Stimulated activated CD4-positive, alpha-beta T cell treated with anti-CD3 and anti-CD28 coated beads, Interleukin-12 subunit alpha, Interleukin-12 subunit beta, amount 100 ng/mL, for 24 hours (primary cell): ENCODE results near the gene PDX1.

ENCODE experiments used
- DNase-seq, 2 experiments: peaks; one replicate each; pipeline ENCODE4 v3.0.0-alpha.2; 2020; ENCODE audit warnings: low read depth in 2 of 2

Gene PDX1

DNA sequence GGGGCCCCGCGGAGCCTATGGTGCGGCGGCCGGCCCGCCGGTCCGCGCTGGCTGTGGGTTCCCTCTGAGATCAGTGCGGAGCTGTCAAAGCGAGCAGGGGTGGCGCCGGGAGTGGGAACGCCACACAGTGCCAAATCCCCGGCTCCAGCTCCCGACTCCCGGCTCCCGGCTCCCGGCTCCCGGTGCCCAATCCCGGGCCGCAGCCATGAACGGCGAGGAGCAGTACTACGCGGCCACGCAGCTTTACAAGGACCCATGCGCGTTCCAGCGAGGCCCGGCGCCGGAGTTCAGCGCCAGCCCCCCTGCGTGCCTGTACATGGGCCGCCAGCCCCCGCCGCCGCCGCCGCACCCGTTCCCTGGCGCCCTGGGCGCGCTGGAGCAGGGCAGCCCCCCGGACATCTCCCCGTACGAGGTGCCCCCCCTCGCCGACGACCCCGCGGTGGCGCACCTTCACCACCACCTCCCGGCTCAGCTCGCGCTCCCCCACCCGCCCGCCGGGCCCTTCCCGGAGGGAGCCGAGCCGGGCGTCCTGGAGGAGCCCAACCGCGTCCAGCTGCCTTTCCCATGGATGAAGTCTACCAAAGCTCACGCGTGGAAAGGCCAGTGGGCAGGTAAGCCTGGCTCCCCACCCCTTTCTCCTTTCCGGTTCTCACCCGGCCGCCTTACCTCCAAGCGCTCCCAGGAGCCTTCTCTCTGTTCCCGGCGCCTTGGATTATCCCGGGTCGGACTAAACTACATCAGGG lies at the start of gene PDX1:
TSS of gene PDX1 (plus strand) at position 67 of the 743 bp plus-strand sequence. CDS start at position 206, 139 bp downstream.
- peak in 1 of 2 experiments; percentile 39 for DNase-seq

DNA sequence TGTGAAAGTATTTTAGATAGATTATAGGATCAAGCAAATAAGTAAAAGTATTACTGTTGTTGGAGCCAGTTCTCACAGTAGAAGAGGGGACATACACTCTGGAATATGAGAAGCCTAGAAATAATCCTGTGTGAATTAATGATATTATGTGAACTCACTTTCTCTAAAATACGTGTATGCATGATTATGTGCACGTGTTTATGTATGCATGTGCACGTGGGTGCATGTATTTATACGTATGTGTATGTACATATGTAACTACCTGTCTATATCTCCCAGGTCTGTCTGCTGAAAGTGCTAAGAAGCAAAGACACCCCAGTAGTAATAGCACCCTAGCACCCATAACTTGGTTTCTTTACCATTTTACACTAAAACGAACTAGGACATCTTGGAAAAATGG lies 41.5 kb upstream of the PDX1 start:
- DNase-seq: no peak

DNA sequence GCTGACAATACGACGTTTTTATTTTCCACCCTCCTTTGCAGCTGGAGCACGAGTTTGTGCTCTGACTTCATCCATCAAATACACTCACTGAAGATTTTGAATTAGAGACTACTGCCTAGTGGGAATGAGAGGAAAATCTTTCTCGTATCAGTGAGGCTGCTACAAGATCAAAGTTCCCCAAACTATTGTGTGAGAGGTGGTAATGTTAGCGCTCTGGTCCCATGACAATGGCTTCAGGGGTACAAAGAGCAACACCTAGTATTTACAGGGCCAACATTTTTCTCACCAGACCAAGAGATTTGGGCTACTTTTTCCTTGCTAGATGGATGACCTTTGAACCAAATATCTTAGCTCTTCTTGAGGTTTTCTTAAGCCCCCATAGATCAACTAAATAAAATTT lies 30.3 kb upstream of the PDX1 start:
- DNase-seq: no peak

DNA sequence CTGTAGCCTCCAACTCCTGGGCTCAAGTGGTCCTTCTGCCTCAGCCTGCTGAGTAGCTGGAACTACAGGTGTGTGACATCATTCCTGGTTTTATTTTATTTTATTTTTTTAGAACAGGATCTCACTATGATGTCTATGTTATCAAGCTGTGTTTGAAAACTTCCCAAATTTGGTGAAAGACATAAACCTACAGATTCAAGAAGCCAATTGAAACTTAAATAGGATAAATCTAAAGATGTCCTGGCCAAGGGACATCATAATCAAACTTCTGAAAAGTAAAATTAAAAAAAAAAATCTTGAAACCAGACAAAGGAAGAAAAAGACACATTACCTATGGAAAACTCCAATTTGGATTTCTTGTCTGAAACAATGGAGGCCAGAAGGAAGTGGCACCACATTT lies 23.1 kb upstream of the PDX1 start:
- DNase-seq: no peak

DNA sequence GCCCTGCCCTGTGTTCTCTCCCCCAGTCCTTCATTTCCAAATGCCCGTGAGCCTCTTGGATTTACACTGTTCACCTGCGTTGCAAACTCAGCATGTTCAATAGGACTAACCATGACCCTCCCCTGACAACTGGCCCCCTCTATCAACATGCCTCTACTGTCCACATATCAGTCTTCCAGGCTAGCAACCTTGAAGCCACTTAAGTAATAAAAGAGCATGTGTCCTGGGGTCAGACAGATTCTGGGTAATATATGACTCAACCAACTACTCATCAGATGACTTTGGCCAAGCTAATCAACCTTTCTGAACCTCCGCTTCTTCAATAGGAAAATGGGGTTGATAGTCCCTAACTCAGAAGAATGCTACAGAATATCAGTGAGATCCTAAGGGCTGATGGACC lies 15.1 kb upstream of the PDX1 start:
- no peak for DNase-seq

DNA sequence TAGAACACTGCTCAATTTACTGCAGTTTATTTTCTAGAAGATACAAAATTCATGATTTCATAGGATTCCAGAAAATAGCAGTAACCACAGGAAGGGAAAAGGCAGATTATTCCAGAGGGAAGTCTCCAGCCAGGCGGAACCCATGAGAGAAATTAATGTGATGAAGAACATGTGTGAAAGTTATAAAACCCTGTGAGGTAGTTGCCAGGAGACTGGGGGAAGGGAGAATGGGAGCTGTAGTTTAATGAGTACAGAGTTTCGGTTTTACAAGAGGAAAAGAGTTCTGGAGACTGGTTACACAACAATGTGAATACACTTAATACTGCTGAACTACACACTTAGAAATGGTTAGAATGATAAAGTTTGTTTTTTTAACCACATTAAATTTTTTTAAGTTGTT lies 14.2 kb upstream of the PDX1 start:
- no peak for DNase-seq

DNA sequence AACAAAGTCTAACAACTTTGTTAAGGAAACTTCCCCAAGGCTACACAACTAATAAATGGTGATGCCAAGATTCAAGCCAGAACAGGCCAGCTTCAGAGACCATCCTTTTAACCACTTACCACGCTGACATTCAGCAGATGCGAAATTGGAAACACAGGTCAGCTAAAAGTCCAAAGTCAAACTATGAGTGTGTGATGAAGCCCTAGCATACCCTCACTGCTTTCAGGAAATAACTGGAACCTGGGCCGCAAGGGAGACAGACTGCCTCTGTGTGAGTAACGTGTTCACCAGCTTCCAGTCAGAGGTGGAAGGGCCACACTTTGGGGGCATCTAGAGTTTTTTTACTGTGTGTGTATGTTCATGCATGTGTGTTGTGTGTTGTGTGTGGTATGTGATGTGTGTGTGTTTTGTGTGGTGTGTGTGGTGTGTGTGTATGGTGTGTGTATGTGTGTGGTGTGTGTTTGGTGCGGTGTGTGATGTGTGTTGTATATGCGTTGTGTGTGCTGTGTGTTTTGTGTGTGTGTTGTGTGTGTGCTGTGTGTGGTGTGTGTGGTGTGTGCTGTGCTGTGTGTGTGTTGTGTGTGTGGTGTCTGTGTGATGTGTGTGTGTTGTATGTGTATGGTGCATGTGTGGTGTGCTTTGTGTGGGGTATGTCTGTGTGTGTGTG lies 12.5 kb upstream of the PDX1 start:
- no peak for DNase-seq

DNA sequence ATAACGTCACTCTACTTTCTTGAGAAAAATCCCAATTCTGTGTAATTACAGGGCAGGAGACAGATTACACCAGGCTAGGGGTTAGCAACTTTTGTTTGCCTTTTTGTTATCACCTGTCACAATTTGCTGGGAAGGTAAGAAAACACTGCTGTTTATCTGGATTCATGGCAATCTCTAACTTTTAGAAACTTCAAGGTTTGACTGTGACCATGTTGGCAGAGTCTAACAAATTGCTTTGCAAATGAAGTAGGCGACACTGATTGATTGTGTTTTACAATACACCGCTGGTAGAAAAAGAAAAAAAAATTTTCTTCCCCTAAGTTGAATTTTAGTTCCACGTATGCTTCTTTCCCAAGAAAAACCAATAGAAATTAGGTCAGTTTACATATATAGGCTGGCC lies 10.4 kb upstream of the PDX1 start:
- DNase-seq: no peak

DNA sequence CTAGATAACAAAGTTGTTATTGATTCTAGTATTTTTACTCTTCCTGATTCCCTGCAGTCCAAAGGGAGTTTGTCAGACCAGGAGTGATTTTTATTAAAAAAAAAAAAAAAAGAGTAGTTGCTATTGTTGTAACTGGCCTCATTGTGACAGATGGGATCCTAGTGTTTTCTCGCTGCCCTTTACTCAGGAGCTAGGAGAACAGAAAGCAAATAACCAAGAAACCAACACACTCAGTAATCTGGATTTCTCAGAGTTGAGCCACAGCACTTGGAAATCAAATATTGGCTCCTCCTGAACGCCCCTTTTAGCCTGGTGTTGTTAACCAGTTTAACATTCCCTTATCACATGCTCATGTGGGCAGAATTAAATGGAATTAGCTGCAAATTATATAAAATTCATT lies 8.3 kb upstream of the PDX1 start:
- no peak for DNase-seq

DNA sequence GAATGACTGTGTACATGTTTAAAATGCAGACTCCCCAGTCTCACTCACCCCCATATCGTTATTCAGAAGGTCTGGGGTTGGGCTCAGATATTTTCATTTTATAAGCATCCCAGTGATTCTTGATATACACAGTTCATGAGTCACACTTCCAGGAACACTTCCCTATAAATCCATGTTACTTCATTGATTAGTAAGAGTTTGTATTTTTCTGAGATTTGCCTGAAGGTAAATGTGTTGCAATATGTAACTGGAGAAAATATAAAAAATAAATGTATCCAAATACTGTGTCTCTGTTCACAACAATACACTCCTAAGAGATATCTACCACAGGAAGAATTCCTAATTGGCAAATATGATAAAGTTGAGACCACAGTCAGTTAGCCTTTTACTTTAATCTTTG lies 6.6 kb upstream of the PDX1 start:
- DNase-seq: no peak

DNA sequence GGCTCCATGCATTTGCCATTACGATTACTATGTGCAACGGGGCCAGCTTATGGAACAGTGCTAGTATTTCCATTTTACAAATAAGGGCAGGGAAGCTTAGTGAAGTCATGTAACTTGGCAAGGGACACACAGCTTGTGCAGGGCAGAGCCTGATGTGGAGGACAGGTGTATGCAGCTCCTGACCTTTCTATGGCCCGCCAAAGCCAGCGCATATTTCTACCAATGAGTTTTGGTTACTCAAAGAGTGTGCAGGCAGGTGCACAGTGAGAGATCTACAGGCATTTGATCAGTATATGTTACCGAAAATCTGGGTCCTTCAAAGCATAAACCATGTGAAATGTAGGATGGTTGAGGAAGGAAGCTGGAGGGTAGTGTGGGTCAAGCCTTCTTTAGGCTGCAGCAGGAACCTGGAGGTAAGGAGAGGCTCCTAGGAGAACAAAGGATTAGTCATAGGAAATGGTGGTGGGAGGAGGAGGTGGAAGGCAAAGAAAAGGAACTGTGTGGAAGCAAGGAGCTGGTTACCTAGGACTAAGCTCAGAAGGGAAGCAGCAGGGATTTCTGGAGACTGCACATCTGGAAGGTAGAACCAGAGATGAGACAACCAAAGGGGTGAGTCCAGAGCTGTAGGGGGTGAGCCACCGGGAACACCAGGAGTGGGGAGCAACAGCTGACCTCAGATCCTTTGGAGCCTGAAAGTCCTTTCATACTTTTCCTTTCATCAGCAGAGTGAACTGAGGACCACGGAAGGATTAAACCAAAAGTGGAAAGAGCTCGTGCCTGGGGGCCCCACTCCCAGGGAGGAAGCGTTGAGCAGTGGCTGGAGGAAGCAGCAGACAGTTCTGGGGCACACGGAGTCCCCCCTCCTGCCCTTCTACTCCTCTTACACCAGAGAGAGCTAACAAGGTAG lies 4.2 kb upstream of the PDX1 start:
- DNase-seq: no peak

DNA sequence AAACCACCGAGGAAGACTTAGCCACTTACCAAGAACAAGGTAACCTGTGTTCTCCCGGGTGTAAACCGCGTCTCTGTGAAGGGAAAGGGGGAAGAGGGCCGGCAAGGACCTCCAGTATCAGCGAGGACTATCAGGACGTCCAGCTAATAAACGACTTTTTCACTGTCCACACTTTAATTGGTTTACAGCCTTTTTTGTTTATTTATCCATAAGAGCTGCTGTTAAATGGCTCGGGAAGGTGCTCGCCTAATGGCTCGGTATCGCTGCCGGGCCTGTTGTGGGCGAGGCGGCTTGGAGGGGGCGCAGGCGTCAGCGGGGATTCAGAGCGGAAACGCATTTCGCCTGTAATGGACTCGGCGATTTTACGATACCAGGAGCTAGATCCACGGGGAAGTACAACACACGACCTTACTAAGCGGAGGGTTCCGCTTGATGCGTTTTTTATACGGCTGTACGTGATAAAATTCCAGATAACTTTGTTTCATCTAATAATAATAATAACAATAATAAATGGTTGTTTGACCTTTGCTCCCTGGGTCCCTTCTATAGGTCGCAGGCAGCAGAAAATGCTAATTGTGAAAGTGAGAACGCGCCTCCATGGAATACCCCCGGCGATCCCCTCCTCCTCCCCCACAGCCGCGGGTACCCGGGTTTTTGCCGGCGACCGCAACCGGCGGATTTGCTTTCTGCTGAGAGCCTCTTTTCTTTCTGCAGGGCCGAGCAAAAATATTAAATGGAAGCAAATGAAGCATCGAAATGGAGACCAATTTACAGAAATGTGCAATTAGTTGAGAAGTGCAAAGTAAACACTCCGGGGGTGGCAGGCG lies 2.5 kb upstream of the PDX1 start:
- no peak for DNase-seq

DNA sequence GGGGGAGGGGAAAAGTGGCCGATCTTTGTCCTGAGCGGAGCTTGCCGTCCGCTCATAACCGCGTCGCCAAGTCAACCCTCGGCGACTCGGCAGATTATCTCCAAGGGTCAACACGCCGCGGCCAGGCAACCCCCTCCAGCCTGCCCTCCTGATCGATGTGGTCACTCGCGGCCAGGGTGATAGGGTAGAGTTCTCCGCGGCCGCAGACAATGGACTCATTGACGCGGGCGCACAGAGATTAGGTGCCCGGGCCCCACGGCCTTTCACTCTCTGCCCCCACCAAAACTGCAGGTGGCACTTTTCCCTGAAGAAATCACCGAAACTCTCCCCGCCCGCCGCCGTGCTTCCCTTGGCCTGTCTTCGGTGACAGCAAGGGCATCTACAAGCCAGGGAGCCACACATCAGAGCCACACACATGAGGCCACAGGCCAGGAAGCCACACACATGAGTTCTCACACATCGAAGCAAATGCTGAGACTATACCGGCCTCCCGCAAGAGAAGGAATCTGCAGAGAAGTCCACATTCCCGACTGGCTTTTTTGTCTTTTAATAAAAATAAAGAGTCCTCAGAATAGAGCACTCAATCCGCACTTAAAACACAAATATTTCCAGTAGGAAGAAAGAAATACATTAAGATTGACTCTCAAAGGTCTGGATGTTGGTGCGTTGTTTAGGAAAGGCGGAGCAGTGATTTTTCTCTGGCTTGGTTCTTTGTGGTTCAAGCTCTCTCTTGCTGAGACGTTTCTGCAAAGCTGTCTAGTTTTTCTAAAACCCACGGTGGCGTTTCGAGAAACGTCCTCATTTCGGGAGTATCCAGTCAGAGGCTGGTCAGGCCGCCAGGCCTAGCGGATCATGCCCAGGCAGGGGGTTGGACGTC lies 1.5 kb upstream of the PDX1 start:
- DNase-seq: no peak

DNA sequence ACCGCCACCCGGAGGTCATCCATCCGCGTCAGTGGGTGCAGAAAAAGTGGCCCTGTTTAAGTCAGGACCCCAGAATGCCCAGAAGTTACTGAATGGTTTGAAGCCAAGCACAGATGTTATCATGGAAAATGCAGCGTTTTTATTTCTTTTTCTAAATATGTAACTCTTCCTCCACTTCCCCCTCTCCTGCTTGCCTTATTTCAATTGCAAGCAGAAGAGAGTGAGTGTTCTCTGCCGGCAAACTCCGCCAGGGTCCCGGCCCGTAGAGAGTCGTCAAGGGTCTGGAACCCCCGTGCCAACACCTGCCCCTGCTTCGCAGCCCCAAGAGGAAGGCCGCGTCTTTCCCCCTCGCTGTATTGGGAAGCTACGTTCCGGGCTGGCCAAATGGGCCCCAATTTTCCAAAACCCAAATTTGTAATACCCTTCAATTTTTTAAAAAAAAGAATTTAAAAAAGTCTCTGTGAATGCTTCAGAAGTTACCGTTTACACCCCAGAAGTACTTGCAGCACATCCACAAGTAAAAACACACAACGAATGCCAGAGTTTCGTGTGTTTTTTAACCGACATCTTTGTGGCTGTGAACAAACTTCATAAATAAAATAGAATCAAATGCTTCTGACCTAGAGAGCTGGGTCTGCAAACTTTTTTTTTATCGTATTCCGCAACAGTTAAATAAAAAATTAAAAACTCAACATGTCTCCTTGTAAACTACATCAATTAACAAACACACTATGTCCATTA lies 712 bp upstream of the PDX1 start:
- DNase-seq: no peak

DNA sequence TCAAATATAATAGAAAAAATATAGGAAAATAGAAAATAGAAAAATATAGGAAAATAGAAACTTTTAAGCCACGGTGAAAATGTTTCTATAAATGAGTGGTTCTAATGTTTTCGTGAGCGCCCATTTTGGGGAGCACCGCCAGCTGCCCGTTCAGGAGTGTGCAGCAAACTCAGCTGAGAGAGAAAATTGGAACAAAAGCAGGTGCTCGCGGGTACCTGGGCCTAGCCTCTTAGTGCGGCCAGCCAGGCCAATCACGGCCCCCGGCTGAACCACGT lies 204 bp upstream of the PDX1 start:
- no peak for DNase-seq

DNA sequence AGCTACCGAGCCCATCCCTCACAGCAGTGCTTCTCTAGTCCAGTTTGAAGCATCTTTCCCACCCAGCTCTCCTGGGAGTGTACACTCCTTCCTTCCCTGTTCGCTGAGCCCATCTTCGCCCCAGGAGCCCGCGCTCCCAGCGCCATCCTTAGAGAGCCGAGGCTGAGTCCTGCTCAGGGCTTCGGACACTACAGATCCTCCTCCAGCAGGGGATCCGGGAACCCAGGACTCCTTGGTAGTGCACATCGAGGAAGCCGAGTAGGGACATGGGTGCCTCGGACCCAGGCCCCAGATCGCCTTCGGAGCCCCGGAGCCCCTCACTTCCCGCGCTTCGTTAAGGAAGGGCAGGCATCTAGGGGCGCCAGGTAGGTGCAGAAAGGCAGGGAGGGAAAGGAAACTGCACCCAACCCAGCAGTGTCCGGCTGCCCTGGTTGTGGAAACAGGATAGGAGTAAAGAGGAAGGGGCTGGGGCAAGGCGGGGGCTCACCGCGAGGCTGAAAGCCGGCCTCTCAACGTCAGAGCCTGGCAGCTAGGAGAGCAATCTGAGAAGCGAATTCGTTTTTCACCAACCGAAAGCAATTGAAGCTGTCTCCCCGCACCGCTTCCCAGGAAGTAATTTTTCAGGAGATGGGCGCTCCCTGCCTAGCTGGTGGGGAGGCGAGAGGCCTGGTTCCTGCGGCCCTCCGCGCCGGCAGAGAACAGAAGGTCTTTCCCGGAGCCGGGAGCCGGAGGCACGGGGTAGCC lies 1.0 kb downstream of the PDX1 start:
- no peak for DNase-seq

DNA sequence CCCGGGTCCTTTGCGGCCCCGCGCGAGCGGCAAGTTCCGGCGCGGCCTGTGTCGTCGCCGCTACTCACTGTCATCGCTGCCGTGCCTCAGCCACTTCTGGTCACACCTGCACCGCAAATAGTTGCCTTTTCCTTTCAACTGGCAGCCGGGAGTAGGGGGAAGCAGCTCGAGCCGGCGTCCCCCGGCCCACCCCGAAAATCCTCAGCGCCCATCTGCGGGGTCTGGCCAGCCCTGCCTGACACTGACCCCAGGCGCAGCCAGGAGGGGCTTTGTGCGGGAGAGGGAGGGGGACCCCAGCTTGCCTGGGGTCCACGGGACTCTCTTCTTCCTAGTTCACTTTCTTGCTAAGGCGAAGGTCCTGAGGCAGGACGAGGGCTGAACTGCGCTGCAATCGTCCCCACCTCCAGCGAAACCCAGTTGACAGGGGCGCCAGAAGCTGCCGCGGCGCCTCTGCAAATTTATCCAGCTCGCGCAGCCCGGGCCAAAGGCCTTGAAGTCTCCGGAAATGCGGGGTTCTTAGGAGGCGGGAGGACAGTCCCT lies 1.7 kb downstream of the PDX1 start:
- no peak for DNase-seq

DNA sequence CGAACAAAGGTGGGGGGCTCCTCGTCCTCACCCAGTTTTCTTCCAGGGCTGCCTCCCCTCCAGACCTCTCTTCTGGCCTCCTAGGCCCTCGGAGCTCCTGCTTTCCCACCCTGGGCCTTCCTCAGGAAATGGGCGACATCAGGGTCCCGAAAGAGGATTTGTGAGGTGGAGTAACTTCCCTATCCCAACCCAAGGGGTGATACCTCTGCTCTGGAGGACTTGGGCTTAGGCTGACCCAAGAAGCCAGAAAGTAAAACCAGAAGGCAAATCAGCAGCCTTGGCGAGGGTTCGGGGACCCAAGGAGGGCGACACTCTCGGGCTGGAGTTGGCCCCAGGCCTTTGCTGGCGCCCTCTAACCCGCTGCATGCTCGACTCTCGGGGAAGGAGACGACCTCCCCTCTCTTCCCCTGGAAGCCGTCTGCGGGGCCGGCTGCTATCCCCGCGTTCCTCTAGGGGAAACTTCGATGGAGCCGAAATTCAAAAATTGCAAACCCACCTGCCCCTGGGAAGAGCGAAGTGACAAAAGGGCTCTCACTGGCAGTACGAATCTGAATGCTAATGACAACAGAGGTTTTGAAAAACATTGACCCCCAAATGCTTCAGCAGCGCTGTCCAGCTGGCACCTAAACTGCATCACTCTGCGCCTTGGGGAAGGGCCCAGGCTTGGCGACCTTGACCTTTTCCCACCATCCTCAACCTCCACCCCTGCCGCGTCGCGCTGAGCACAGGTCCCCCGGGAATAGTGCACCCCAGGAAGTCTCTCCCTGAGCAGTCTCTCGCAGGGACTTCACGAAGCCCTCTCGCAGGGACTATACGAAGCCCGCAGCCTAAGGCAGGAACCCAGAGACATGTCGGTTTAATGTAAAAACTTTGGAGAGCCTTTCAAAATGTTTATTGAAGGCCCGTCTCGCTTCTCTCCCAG lies 2.4 kb downstream of the PDX1 start:
- no peak for DNase-seq
